ENCODE results near the gene SORCS2.

- TF ChIP-seq CTCF (IDR thresholded peaks at IDR 0.05) (no peak), POLR2A (IDR thresholded peaks at IDR 0.05) (no peak)
These were observed 172.6 kb downstream of the SORCS2 start for GRCh38 chr4:7364979-7365378.

Data from Peyer's patch (tissue), 4 donors.